HG02678 (cell line): ENCODE measurements around the gene NUP188.

Experiments used
- ATAC-seq: cut with Tn5 transposase; IDR thresholded peaks from one replicate; pipeline ENCODE4 v1.9.1; 2021; ENCODE audit warnings: mild to moderate bottlenecking, moderate library complexity; ENCODE audit not compliant: unreplicated experiment

NUP188 gene

GRCh38 chr9:128947527-128948301 lies at the start of gene NUP188, which contains the start of gene DOLK:
Gene NUP188, plus strand, starts transcription at chr9:128947699. Its CDS starts 21 bp downstream, at chr9:128947720.
Gene DOLK, minus strand, starts transcription at chr9:128947603. Its CDS starts 300 bp downstream, at chr9:128947303.
- peak; percentile 80 for ATAC-seq

- no peak for ATAC-seq
Measured at GRCh38 chr9:128898382-128898781, 49.1 kb upstream of the NUP188 start.

- no peak for ATAC-seq
Measured at GRCh38 chr9:128898845-128899565, 48.5 kb upstream of the NUP188 start.

- ATAC-seq, result no peak
Measured at GRCh38 chr9:128899566-128900322, 47.8 kb upstream of the NUP188 start.

GRCh38 chr9:128901379-128901778 lies 46.1 kb upstream of the NUP188 start:
- no peak for ATAC-seq

GRCh38 chr9:128901822-128902221 lies 45.7 kb upstream of the NUP188 start:
- no peak for ATAC-seq

- ATAC-seq, result peak; percentile 88
Measured at GRCh38 chr9:128902351-128903078, 45.0 kb upstream of the NUP188 start.

GRCh38 chr9:128903079-128903461 lies 44.4 kb upstream of the NUP188 start:
- no peak for ATAC-seq

- ATAC-seq, result no peak
Measured at GRCh38 chr9:128903871-128904620, 43.5 kb upstream of the NUP188 start.

GRCh38 chr9:128905964-128906363 lies 41.5 kb upstream of the NUP188 start:
- ATAC-seq, result no peak

GRCh38 chr9:128906741-128907140 lies 40.8 kb upstream of the NUP188 start:
- no peak for ATAC-seq

GRCh38 chr9:128908372-128908771 lies 39.1 kb upstream of the NUP188 start:
- ATAC-seq, result no peak

GRCh38 chr9:128909859-128910258 lies 37.6 kb upstream of the NUP188 start:
- no peak for ATAC-seq

GRCh38 chr9:128910906-128911305 lies 36.6 kb upstream of the NUP188 start:
- ATAC-seq, result no peak

- ATAC-seq, result no peak
Measured at GRCh38 chr9:128911529-128912035, 35.9 kb upstream of the NUP188 start.

- ATAC-seq, result no peak
Measured at GRCh38 chr9:128912270-128912853, 35.1 kb upstream of the NUP188 start.

GRCh38 chr9:128913048-128913900 lies 34.2 kb upstream of the NUP188 start:
- ATAC-seq, result no peak

- no peak for ATAC-seq
Measured at GRCh38 chr9:128913995-128914772, 33.3 kb upstream of the NUP188 start.
